ENCODE results near the gene CASZ1.

DNA sequence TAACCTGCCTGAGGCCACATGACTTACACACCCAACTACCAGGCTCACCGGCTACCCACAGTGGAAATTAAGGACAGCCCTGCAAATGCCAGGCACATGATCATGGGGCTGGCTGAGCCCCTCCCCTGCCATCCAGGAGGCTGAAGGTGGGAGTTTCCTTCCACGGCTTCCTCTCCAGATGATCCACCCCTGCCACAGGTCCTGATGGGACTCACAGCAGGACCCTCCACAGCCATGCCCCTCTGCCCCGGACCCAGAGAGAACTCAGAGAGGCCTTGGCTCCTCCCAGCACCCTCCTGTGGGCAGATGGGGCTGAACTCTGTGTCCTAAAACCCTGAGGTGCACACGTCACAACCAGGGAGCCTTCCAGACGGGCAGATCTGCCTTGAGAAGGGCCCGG is 29.1 kb upstream of the CASZ1 start:
- TF ChIP-seq CTCF (IDR thresholded peaks at IDR 0.05) = no peak
- no peak for TF ChIP-seq EZH2phosphoT487 (IDR thresholded peaks at IDR 0.05)

Measured in neural progenitor cell (in vitro differentiated cells).